Naive B cell (primary cell): ENCODE results near the gene ZNF710. TPM values are rescaled to one million over a fixed set of nuclear protein-coding genes. Genes with fewer than 3 reads are reported as not detected.

ENCODE experiments used
- ATAC-seq, 2 donors: fragments of 150-1000 bp; cut with Tn5 transposase; 2 replicates each; pipeline ENCODE4 v1.10.0; 2021; ENCODE audit warnings: low read depth in 2 of 2, mild to moderate bottlenecking in 2 of 2, moderate library complexity in 2 of 2
- DNase-seq: peaks from one replicate; pipeline ENCODE4 v3.0.0; 2022
- H3K27ac Mint-ChIP-seq, 6 donors: one replicate each; pipeline ENCODE4 v1.8.0; 2020 to 2022; ENCODE audit warnings: mild to moderate bottlenecking in 6 of 6, mixed read lengths in 6 of 6, moderate library complexity in 5 of 6, inconsistent platforms in 2 of 6
- H3K27me3 Mint-ChIP-seq, 3 donors: one replicate each; pipeline ENCODE4 v1.8.0; 2021 to 2022; ENCODE audit warnings: mixed read lengths in 3 of 3, mild to moderate bottlenecking in 1 of 3
- H3K36me3 Mint-ChIP-seq, 2 donors: one replicate each; pipeline ENCODE4 v1.8.0; 2020 to 2022; ENCODE audit warnings: mixed read lengths in 2 of 2, inconsistent platforms in 1 of 2, mild to moderate bottlenecking in 1 of 2
- H3K4me1 Mint-ChIP-seq, 3 donors: one replicate each; pipeline ENCODE4 v1.8.0; 2020 to 2022; ENCODE audit warnings: mixed read lengths in 3 of 3, inconsistent platforms in 1 of 3, mild to moderate bottlenecking in 1 of 3, moderate library complexity in 1 of 3
- H3K4me3 Mint-ChIP-seq, 8 donors: one replicate each; pipeline ENCODE4 v1.8.0; 2020 to 2022; ENCODE audit warnings: mild to moderate bottlenecking in 8 of 8, mixed read lengths in 8 of 8, moderate library complexity in 8 of 8, inconsistent platforms in 2 of 8
- H3K9me3 Mint-ChIP-seq, 7 donors: one replicate each; pipeline ENCODE4 v1.8.0; 2020 to 2022; ENCODE audit warnings: mixed read lengths in 7 of 7, mild to moderate bottlenecking in 5 of 7, inconsistent platforms in 2 of 7, moderate library complexity in 1 of 7
- polyA plus RNA-seq, 6 donors: library from polyadenylated mRNA; unstranded; fragments of 300-500 nt; fragmentation: Illumina TruSeq; gene quantifications; one replicate each; pipeline ENCODE4 v1.2.3, GENCODE V29; 2021; ENCODE audit warnings: low read depth in 6 of 6

ZNF710 gene
- polyA plus RNA-seq, 6 donors from 2014 or later, result 0.64 to 2.4 (median 2.0) TPM

- Mint-ChIP-seq H3K4me3 (no peak overlapping the region), H3K36me3 (peaks cover 8% of the 10 kb centered on the region in 2 donors), H3K4me1 (peaks cover 15 to 32% (median 21%) of the 10 kb centered on the region in 3 donors), H3K27ac (peak overlapping the region in 2 of 6 donors; percentile 41 to 57), H3K9me3 (no peaks in the 10 kb centered on the region), H3K27me3 (no peaks in the 10 kb centered on the region)
- DNase-seq (no peak), ATAC-seq (no peak)
Measured at GRCh38 chr15:90091156-90091931, 90.2 kb downstream of the ZNF710 start.

- H3K4me1 Mint-ChIP-seq, result peaks cover 47 to 69% (median 52%) of the 10 kb centered on the region in 3 donors
- H3K36me3 Mint-ChIP-seq, result no peaks in the 10 kb centered on the region
- H3K9me3 Mint-ChIP-seq, result no peaks in the 10 kb centered on the region
- ATAC-seq, result no peak
- no peaks in the 10 kb centered on the region for H3K27me3 Mint-ChIP-seq
- H3K4me3 Mint-ChIP-seq, result peak overlapping the region in 2 of 8 donors; percentile 33 to 35
- no peak for DNase-seq
- H3K27ac Mint-ChIP-seq, result peak overlapping the region in 5 of 6 donors; percentile 48 to 94 (median 79)
Measured at GRCh38 chr15:90095521-90095959, 94.4 kb downstream of the ZNF710 start.

GRCh38 chr15:90097475-90097874, 96.4 kb downstream of the ZNF710 start:
- H3K36me3 Mint-ChIP-seq, result no peaks in the 10 kb centered on the region
- peak overlapping the region in 7 of 8 donors; percentile 38 to 87 (median 68) for H3K4me3 Mint-ChIP-seq
- no peaks in the 10 kb centered on the region for H3K27me3 Mint-ChIP-seq
- peak; percentile 74 to 75 for ATAC-seq
- H3K27ac Mint-ChIP-seq, result peak overlapping the region in 5 of 6 donors; percentile 48 to 92 (median 87)
- no peaks in the 10 kb centered on the region for H3K9me3 Mint-ChIP-seq
- peaks cover 55 to 78% (median 56%) of the 10 kb centered on the region in 3 donors for H3K4me1 Mint-ChIP-seq
- DNase-seq, result peak; percentile 72

- Mint-ChIP-seq H3K4me3 (peak overlapping the region; percentile 60 to 90 (median 84)), H3K36me3 (no peaks in the 10 kb centered on the region), H3K27me3 (no peaks in the 10 kb centered on the region), H3K27ac (peak overlapping the region; percentile 60 to 98 (median 88)), H3K4me1 (peaks cover 55 to 79% (median 56%) of the 10 kb centered on the region in 3 donors), H3K9me3 (no peaks in the 10 kb centered on the region)
- DNase-seq (no peak), ATAC-seq (no peak)
Measured at GRCh38 chr15:90099072-90099867, 98.1 kb downstream of the ZNF710 start.

- Mint-ChIP-seq H3K27ac (peak overlapping the region; percentile 31 to 98 (median 88)), H3K4me3 (peak overlapping the region; percentile 60 to 89 (median 84)), H3K36me3 (no peaks in the 10 kb centered on the region), H3K27me3 (no peaks in the 10 kb centered on the region), H3K9me3 (no peaks in the 10 kb centered on the region), H3K4me1 (peaks cover 53 to 71% (median 56%) of the 10 kb centered on the region in 3 donors)
- DNase-seq (no peak), ATAC-seq (no peak)
Measured at GRCh38 chr15:90099868-90100831, 99.0 kb downstream of the ZNF710 start.

- Mint-ChIP-seq H3K27ac (peak overlapping the region; percentile 16 to 89 (median 66)), H3K9me3 (no peaks in the 10 kb centered on the region), H3K36me3 (no peaks in the 10 kb centered on the region), H3K27me3 (peaks cover 0 to 3% (median 2%) of the 10 kb centered on the region in 3 donors), H3K4me3 (peak overlapping the region; percentile 83 to 97 (median 88)), H3K4me1 (peaks cover 46 to 61% (median 48%) of the 10 kb centered on the region in 3 donors)
- peak; percentile 46 for DNase-seq
- ATAC-seq, result peak; percentile 21 to 22
Measured at GRCh38 chr15:90101130-90101968, 100.2 kb downstream of the ZNF710 start.

GRCh38 chr15:90101969-90102890, 101.1 kb downstream of the ZNF710 start, which contains the start of gene IDH2:
Gene IDH2 (minus strand): TSS chr15:90102468. CDS start chr15:90102390, 78 bp downstream.
- ATAC-seq (peak; percentile 78 to 79), DNase-seq (peak; percentile 75)
- H3K27ac Mint-ChIP-seq, result peak within 1 kb of the TSS; percentile 49 to 89 (median 78)
- peaks cover 0 to 11% (median 11%) of the 10 kb centered on the region in 3 donors for H3K27me3 Mint-ChIP-seq
- no peaks in the 10 kb centered on the region for H3K9me3 Mint-ChIP-seq
- H3K4me1 Mint-ChIP-seq, result peaks cover 40 to 53% (median 40%) of the 10 kb centered on the region in 3 donors
- H3K4me3 Mint-ChIP-seq, result peak within 1 kb of the TSS; percentile 83 to 97 (median 89)
- no peaks in the 10 kb centered on the region for H3K36me3 Mint-ChIP-seq

- H3K4me1 Mint-ChIP-seq, result peaks cover 25 to 38% (median 26%) of the 10 kb centered on the region in 3 donors
- peaks cover 0 to 11% (median 11%) of the 10 kb centered on the region in 3 donors for H3K27me3 Mint-ChIP-seq
- no peaks in the 10 kb centered on the region for H3K9me3 Mint-ChIP-seq
- H3K4me3 Mint-ChIP-seq, result peak overlapping the region in 7 of 8 donors; percentile 3 to 90 (median 87)
- H3K36me3 Mint-ChIP-seq, result no peaks in the 10 kb centered on the region
- DNase-seq (no peak), ATAC-seq (no peak)
- H3K27ac Mint-ChIP-seq, result peak overlapping the region in 2 of 6 donors; percentile 9 to 10
Measured at GRCh38 chr15:90103701-90104329, 102.7 kb downstream of the ZNF710 start.

- ATAC-seq (no peak), DNase-seq (no peak)
- H3K4me1 Mint-ChIP-seq, result peaks cover 17 to 30% (median 19%) of the 10 kb centered on the region in 3 donors
- no peaks in the 10 kb centered on the region for H3K9me3 Mint-ChIP-seq
- no peak overlapping the region for H3K27ac Mint-ChIP-seq
- H3K4me3 Mint-ChIP-seq, result peak overlapping the region in 5 of 8 donors; percentile 26 to 53 (median 43)
- H3K27me3 Mint-ChIP-seq, result peaks cover 0 to 11% (median 11%) of the 10 kb centered on the region in 3 donors
- H3K36me3 Mint-ChIP-seq, result no peaks in the 10 kb centered on the region
Measured at GRCh38 chr15:90104551-90104950, 103.4 kb downstream of the ZNF710 start.

GRCh38 chr15:90105521-90105920, 104.4 kb downstream of the ZNF710 start:
- peaks cover 9 to 20% (median 10%) of the 10 kb centered on the region in 3 donors for H3K4me1 Mint-ChIP-seq

More at GRCh38 chr15:90105521-90105920, 104.4 kb downstream of the ZNF710 start:
- Mint-ChIP-seq H3K9me3 (no peaks in the 10 kb centered on the region), H3K27me3 (peaks cover 0 to 15% (median 11%) of the 10 kb centered on the region in 3 donors), H3K27ac (no peak overlapping the region), H3K36me3 (no peaks in the 10 kb centered on the region), H3K4me3 (peak overlapping the region in 2 of 8 donors; percentile 17 to 35)
- no peak for ATAC-seq
- no peak for DNase-seq
